Activated CD8-positive, alpha-beta memory T cell treated with anti-CD3 and anti-CD28 coated beads, Interleukin-2, amount 50 U/mL, for 48 hours (primary cell): ENCODE data around the gene DOCK8.

Source experiments
- DNase-seq: peaks from one replicate; pipeline ENCODE4 v3.0.0-alpha.2; 2020

DOCK8 gene

GRCh38 chr9:316382-316965, 101.8 kb downstream of the DOCK8 start:
- no peak for DNase-seq

DNA sequence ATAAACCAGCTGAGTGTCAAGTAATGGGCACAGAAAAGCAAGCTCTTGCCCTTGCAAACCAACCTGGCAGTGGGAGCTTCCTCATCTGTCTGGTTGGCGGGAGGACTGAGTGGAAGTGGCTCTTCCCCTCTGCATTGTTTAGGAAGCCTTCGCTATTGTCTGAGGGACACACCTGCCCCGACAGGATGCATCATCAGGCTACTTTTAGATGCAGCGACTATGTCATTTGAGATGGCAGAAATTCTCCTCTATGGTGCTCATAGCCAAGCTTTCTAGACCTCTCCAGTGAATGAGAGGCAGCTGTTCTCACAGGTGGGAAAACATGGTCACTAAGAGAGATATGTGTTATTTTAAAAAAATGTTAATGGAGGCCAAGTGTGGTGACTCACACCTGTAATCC, 104.0 kb downstream of the DOCK8 start:
- no peak for DNase-seq

DNA sequence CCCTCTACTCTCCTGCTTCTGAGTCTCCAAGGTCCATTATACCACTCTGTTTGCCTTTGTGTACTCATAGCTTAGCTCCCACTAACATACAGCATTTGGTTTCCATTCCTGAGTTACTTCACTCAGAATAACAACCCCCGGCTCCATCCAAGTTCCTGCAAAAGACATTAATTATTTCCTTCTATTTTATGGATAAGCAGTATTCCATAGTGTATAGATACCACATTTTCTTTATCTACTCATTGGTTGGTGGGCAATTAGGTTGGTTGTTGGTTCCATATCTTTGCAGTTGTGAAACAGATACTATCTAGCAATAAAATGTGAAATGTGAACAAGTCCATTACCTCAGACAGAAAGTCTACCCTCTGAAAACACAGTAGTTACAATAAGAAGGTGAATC, 110.3 kb downstream of the DOCK8 start:
- no peak for DNase-seq

- no peak for DNase-seq
Observed at GRCh38 chr9:326667-327066, 112.0 kb downstream of the DOCK8 start.

- DNase-seq = no peak
Observed at GRCh38 chr9:328453-328852, 113.8 kb downstream of the DOCK8 start.

GRCh38 chr9:331197-331596, 116.5 kb downstream of the DOCK8 start:
- DNase-seq = no peak

DNA sequence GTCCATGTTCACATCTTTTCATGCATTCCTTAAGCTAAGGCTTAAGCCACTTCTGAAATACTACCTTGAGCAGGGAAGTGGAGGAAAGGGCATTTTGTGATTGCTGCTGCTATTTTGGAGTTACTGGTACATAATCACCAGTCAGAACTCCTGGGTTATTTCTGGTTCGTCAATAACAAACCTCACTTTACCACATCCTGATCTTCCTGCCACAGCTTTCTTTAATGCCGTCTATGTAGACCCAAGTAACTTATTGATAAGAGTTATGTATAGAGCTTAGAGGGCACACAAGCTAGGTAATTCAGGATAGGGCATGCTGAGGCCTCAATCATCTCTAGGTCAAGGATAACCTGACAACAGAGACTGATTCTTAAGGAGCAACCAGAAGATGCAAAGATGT, 120.7 kb downstream of the DOCK8 start:
- no peak for DNase-seq

DNA sequence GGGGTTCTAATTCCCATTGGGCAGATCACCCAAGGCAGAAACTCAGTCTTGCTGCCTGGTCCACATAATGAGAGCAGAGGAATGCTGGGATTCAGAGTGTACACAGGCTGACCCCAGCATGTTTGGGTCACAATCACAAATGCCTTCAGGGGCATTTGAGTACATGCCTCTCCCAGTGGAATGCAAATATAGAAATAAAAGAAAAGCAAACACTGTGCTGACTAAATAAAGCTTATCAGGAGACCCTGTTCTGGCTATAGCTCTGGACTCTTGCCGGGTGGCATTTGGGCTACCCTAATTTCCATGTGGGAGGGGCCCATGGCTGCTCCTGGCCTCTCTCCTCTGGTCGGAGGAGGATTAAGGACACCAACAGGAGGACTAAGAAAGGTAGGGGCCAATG, 121.4 kb downstream of the DOCK8 start:
- DNase-seq = no peak

- DNase-seq = no peak
Observed at GRCh38 chr9:338602-339001, 123.9 kb downstream of the DOCK8 start.

- DNase-seq = no peak
Observed at GRCh38 chr9:341634-342421, 127.2 kb downstream of the DOCK8 start.

- DNase-seq = no peak
Observed at GRCh38 chr9:343773-344172, 129.1 kb downstream of the DOCK8 start.

GRCh38 chr9:346111-346571, 131.5 kb downstream of the DOCK8 start:
- no peak for DNase-seq

- DNase-seq = no peak
Observed at GRCh38 chr9:347667-348292, 133.1 kb downstream of the DOCK8 start.

- DNase-seq = no peak
Observed at GRCh38 chr9:350384-350783, 135.7 kb downstream of the DOCK8 start.

GRCh38 chr9:351916-352315, 137.3 kb downstream of the DOCK8 start:
- DNase-seq = no peak

DNA sequence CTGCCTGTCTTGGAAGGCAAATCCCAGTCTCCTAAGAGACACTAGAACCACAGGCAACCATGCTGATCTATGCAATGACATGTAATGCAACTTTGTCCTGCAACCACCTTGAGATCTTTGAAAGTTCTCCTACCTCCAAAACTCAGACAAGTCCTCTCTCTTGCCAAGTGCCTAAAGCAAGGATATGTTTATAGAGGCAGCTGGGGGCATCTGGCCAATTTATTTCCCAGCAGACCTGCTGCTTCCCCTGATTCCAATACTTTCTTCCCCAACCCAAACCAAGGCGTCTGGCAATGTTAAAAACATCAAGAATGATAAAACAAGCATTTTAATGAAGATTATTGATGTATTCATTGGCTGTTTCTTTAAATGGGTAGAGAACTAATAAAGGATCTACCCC, 138.4 kb downstream of the DOCK8 start:
- DNase-seq = no peak

DNA sequence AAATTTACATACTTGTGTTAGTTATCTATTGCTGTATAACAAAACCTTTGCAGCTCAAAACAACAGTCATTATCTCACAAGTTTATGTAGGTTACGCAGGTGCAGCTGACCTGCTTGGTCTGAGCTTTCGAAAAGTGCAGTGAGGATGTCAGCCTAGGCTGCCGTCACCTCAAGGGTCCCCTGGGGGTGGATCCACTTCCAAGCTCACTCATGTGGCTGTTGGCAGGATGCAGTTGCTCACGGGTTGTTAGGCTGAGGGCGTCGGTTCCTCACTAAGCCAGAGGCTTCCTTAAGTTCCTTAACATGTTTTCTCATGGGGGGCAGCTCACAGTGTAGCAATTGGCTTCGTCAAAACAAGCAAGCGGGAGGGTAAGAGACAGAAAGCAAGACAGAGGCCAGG, 139.8 kb downstream of the DOCK8 start:
- DNase-seq = no peak

- DNase-seq = no peak
Observed at GRCh38 chr9:357560-357959, 142.9 kb downstream of the DOCK8 start.

DNA sequence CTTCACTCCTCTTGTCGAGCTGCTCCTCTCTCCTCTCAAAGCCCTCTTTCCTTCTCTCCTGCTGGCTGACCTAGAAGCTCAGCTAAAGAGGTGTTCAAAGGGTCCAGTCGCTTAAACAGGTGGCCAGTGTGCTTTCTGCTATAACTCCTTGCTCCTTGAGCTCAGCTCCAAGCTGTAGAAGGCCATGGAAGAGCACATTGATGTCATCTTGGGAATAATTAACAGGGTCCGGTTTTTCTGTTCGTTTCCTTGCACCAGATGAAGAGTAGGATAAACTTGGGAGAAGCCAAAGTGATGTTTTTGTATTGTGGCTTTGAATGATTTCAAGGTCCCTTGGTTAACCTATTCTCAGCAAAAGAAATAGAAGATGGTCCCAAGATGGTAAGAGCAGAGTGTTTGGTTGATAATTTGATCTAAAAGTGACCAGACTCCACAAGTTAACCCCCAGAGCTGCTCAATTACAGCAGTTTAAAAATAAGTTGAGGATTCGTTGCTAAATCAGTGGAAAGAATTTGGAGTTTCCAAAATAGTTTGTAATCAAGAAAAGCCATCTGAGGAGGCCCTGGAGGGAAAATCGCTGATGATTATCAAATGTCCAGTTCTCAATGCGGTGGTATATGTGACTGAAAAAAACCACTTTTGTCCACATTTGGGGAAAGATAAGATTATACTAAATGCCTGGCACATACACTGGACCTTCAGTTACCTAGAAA, 148.1 kb downstream of the DOCK8 start:
- DNase-seq = no peak

GRCh38 chr9:363274-363612, 148.6 kb downstream of the DOCK8 start:
- no peak for DNase-seq

GRCh38 chr9:365436-365835, 150.8 kb downstream of the DOCK8 start:
- DNase-seq = no peak

- no peak for DNase-seq
Observed at GRCh38 chr9:366620-367019, 152.0 kb downstream of the DOCK8 start.

- no peak for DNase-seq
Observed at GRCh38 chr9:370086-370485, 155.4 kb downstream of the DOCK8 start.

DNA sequence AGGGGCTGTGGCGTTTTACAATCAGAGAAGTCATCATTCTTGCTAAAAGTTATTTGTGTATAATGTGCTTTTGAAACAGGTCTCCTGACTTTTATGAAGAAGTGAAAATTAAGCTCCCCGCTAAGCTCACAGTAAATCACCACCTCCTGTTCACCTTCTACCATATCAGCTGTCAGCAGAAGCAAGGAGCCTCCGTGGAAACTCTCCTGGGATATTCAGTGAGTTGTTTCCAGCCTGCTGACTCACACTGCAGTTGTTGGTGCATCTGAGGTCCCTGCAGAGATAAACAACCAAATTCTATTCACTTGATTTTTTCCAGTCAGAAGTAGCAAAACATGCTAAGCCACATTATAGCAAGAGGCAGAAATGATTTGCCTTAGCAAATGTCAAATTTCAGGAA, 156.7 kb downstream of the DOCK8 start:
- DNase-seq = no peak
